NCI-H1436 (cell line): ENCODE measurements around the gene VWA2.

Experiments
- DNase-seq: peaks from one replicate; lab custom pipeline; 2025; lab: John Stamatoyannopoulos, UW

The VWA2 gene

DNA sequence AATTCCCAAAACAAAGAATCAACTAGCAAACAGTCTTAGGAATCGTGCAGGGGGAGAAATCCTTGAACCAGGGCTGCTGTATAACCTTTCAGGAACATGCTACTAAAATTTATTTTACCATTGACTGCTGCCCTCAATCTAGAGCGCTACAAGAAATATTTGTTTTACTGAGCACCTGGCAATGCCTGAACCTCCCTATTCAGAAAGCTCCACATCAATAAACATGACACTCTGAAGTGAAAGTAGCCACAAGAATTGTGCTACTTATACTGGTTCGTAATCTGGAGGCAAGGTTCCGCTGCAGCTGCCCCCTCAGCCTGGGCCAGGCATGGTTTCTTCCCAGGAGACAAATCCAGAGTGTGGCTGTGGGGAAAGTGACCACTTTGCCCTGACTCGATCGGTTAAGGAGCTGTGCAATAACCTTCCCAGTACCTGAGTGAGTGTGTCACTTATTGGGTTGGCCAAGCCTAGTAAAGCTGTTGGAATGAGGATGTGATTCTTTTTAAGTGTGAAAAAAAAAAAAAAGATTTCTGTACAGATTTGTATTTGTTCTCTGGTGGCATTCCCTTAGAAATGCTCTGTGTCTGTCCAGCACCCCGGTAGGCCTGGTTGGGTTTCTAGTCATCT, 7.7 kb downstream of the VWA2 start:
- no peak for DNase-seq

DNA sequence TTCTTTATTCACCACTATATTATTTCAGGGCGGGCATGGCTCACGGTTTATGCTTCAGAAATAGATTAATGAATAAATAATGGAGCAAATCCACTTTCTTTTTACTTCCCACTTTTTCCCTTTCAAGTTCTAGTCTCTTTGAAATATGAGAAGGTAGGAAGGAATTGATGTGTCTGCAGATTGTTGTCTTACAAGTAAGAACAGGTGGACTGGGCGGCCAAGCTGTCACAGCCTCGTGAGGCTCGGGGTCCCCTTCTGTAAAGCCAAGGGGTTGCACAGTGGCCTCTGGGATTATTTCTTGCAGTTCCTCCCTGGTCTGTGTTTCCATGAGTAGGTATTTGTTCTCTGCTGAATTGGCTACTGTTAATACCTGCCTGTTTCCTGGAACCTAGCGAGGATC, 11.2 kb downstream of the VWA2 start:
- no peak for DNase-seq

DNA sequence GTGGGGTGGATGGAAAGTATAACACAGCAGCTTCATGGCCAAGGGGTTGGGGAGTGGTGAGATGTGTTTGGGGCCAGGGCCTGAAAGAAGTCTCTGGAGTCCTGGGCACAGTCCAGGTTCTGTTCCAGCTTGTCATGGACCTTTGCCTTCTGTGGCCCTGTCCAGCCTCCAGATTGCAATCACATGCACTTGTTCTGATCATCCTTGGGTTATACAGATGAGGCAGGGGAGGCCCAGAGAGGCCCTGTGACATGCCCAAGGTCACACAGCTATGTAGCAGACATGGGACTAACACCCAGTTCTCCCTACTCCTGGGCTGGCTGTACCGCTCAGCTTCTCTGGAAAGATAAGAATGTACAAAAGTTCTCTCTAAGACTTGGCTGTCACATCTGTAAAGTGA, 11.7 kb downstream of the VWA2 start:
- no peak for DNase-seq

DNA sequence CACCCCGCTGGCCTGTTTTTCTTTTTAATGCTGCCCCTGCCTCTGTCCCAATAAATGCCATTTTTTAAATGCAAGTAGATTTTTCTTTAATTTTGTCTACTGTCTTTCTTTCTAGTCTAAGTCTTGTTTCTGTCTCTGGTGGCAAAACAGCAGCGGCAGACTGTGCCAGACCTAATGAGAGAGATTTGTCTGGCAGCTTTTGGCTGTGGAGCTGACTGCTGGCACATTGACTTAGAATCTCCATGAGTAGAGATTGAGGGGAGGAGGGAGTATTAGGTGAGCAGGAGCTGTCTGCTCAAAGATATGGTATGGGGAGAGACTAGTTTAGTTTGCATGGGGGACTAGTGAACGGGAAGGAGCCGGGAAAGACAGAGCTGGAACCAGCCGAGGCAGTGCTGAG, 13.0 kb downstream of the VWA2 start:
- no peak for DNase-seq

DNA sequence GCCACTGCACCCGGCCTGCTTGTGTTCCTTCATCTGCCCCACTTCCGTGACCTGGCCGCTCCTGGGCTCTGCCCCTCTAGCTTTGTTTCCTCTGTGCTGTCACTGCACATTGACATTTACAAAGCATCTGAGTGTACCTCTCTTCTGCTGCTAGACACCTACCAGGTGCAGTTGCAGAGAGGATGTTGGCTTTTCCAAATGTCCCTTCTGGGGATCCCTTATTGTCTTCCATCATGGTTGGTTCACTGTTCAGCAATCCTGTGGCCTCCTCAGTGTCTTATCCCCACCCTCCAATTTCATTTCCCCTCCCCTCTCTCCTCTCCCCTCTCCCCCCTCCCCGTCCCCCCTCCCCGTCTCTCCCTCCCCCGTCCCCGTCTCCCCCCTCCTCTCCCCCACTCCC, 13.8 kb downstream of the VWA2 start:
- no peak for DNase-seq

DNA sequence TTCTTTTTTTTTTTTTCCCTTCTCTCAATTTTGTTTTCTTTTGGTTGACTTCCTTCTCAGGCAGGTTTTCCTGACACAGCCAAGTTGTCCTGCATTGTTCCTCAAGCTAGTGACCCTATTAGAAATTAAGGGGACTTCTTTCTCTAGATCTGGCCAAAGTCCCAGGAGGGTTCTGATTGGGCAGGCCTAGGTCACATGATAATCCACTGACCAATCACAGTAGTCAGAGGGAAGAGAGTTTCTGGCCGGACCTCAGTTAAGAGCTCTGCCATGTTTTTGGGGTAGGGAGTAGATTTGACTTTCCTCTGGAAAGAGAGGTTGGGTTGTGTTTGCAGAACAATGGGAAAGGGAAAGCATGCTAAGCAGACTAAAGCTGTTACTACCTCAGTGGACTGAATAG, 16.2 kb downstream of the VWA2 start:
- no peak for DNase-seq

DNA sequence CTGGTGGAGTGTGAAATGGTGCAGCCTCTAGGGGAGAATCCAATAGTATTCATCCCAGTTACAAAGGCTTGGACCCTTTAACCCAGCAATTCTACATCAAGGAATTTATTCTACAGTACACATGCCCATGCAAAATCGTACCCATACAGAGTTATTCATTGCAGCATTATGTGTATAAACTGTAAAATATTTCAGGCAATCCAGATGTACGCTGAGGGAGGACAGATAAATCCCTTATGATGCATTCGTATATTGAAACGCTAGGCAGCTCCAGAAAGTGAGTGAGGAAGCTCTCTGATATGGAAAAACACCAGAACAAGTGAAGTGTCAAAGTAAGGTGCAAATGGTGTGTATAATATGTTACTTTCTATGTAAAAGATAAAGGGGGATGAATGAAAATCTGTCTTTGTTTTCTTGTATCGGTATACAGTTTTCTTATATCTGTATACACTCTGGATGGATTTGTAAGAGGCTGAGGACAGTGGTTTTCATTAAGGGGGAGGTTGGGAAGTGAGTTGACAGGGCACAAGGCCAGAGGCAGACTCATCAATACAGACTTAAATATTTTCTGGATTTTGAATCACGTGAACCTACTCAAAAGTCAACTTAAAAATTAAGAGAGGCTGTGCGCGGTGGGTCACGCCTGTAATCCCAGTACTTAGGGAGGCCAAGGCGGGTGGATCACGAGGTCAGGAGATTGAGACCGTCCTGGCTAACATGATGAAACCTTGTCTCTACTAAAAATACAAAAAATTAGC, 17.1 kb downstream of the VWA2 start:
- no peak for DNase-seq

DNA sequence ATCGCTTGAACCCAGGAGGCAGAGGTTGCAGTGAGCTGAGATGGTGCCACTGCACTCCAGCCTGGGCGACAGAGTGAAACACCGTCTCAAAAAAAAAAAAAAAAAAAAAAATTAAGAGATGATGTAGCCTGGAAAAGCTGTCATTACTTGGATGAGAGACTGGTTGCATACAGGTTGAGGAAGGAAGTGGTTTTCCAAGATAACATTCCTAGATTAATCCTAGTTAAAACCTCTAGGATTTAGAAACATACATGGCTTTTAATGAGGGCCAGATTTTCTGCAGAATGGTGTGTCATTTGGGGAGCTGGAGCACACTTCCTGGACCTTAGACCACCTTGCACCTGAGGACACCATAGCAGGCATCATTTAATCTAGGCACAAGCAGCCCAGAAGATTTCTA, 17.8 kb downstream of the VWA2 start:
- no peak for DNase-seq

DNA sequence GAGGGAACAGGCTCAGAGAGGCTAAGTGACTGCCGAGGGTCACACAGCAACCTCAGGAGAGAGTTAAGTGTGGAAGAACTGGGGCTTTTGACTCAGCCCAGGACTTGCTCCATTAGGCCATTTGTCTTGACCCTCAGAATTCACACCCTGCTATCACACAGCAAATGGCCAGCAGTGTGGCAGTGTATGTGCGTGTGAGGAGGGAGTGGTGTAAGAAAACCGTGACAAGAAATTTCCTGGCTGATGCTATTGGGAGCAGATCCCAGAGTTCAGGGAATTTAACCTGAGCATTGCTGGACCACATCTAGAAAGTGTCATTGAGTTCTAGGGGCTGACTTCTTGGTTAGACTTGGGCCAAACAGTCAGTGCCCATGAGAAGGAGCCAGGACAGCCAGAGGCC, 18.4 kb downstream of the VWA2 start:
- DNase-seq, result no peak

DNA sequence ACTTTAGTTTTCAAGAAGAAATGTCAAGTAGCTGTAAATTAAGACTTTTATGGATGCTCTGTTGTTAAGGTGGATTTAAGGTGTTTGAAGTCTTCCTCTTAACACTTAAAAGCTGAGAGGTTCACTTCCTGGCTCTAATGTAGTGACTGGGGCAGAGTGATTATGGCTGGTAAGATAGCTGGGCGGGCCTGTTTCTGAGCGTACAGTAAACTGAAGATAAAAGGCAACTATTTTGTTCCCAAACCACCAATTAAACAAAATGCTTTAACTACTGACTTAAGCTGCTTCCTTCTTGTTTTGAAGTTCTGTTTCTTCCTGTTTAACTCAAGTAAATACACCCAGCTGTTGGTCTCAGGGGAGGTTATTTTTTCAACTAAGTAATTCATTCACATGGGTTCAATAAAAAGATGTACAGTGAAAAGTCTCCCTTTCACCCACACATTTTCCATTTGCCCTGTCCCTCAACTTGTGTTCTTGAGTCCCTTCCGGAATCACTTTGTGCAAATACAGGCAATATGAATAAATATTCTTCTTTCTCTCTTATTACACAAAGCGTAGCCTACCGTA, 19.3 kb downstream of the VWA2 start:
- no peak for DNase-seq

DNA sequence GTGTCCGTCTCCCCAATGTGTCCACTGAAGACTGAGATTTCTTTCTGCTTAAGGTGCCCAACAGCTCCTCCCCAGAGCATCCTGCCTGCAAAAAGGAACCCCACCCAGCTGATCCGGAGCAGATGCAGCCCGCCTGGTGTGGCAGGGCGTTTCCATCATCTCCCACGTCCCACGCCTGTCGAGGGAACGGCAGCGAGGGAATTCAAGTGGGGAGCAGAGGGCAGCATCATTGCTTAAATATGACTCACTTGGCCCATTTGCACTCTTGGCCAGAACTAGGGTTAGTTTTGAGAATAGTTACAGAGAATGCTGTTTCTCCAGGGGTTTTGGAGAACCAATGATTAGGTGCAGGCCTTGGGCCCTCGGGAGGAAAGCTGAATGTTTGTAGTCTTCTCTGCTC, 20.8 kb downstream of the VWA2 start:
- no peak for DNase-seq

DNA sequence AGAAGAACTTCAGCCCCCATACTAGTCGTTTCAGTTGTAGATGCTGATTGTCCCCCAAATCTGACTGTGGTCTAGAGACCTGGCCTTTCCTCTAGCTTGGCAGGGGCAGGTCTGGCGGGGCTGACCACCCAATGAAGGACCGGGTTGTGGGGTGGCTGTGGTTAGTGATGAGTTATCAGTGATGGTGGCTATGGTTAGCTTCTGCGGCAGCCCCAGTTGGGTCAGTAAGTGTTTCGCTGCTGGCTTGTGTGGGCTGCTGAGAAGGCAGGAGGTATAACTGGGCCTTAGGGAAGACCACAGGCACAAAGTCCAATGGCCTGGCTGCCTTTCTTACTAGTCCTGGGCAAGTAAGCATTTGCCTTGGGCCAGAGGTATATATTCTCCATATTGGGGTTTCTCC, 21.3 kb downstream of the VWA2 start:
- DNase-seq, result no peak

DNA sequence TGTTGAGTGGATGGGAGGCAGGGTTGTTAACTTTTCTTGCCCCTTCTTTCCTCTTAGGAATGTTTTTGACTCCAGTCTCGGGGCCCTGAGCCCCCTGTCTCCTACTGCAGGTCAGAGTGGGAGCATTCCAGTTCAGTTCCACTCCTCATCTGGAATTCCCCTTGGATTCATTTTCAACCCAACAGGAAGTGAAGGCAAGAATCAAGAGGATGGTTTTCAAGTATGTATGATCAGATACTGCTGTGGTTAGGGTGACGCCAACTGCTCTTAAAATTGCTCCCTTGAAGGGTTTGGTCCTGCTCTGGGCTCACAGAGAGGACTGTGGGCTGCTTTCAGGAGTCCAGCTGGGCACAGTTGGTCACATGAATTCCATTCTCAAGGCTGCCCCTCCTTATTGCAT, 22.0 kb downstream of the VWA2 start:
- no peak for DNase-seq

DNA sequence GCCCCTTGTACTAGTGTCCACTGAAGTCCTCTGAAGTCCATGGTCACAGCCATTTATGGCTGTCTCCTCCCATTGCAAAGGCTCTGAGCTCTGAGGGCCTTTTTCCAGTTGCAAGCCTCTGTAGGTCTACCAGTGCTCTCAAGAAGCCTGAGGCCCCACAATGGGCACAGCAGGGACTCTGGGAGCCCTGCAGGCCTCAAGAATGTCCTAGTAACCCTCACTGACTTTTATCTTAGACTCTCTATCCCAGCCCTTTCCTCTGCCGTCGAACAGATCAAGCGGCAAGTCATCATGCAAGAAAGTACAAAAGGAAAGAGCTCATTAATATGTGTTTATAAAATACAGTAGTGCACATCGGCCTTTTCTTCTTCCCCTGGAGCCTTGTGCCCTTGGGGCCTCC, 23.4 kb downstream of the VWA2 start:
- DNase-seq, result no peak

DNA sequence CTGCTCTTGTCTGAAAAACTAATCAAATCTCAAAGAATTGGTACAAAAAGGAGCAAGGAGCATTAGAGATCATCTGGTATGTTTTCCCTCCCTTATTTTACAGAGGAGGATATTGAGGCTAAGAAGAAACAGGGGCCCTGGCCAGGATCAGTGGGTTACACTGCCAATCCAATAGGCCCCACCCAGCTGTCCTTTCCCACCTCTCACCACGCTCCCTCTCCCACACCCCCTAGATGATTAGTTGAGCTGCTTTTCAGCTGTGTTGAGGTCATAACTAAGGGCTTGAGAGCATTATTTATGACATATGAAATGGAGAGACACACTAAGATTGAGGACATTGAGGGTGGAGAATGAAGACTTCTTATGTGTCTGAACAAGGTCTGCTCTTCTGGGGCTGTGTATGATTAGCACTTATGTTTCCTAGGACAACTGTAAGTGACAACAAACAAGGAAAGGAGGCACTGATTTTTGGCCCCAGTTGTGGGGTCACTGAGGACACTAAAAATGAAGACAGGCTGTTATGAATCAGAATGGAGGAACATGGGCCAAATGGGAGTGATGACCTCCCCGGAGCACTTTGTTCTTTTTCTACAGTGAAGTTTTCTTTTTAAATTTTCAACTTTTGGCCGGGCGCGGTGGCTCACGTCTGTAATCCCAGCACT, 26.5 kb downstream of the VWA2 start:
- no peak for DNase-seq

DNA sequence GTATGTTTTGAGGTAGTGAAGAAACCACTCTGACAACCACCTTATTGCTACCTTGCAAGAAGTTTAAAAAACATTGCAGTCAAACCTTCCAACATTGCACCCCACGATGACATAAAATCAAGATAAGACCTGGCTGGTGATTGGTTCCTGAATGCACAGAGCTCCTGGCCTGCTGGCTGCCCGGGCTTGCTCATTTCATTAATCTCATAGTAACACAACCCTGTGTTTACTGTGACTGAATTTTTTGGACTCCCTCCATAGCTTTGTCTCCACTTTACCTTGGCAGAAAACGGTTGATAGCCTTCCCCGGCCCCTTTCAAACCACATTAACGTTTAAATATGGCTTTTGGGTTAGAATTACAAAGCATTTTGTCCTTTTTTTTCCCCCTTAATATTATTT, 27.5 kb downstream of the VWA2 start:
- no peak for DNase-seq

DNA sequence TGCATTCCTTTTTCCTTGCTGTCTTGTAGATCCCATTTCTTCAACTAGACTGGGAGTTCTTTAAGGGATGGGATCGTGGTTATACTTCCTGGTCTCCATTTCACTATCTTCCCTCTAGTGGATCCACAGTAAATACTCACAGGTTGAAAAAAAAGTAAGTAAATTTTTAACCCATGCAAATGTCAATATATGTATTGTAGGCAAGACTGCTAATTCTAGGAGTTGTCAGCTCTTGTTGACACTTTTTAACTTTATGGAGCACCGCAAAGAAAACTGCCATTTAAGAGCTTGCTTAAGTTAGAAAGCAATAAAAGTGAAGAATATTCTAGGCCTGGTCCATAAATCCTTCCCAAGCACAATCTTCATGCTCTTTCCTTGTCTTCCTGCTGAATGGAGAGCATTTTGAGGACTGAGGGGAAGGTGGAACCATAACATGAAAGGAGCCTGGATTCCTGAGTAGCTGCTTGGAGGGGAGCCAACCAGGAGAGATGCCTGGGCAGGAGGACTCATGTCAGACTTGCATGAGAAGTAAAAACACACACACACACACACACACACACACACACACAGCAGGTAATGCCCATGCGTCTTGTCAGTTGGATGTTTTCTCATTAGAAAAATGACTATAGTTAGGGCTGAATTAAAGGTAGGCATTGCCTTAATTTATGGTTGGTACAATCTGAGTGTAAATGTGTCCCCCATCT, 32.2 kb downstream of the VWA2 start:
- DNase-seq, result no peak

DNA sequence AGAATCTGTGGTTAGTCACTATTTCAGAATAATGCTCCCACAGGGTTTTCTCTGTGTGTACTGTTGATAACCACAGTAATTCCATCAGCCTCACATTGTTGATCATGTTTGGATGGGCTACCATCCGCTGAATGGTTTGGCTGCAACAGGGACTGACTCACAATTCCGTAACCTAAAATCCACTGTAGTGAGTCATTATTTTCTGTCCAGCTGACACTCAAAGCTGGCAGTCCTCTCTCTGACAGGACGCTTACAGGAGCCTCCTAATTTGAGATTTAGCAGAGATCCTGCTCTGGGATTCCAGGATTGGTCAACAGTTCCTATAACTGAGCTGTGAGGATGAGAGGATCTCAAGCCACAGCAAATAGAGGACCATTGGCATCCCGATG, 32.7 kb downstream of the VWA2 start:
- DNase-seq, result no peak

DNA sequence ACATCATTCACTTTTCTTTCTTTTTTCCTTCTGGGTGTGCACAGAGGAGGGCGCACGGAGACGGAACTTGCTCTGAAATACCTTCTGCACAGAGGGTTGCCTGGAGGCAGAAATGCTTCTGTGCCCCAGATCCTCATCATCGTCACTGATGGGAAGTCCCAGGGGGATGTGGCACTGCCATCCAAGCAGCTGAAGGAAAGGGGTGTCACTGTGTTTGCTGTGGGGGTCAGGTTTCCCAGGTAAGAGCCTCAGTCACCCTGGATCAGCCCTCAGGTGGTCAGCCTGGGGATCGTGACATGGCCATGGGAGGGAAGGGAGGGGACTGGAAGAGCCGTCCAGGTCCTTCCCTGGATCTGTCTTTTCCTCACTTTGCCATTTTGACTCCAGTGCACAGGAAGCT, 33.6 kb downstream of the VWA2 start:
- no peak for DNase-seq

DNA sequence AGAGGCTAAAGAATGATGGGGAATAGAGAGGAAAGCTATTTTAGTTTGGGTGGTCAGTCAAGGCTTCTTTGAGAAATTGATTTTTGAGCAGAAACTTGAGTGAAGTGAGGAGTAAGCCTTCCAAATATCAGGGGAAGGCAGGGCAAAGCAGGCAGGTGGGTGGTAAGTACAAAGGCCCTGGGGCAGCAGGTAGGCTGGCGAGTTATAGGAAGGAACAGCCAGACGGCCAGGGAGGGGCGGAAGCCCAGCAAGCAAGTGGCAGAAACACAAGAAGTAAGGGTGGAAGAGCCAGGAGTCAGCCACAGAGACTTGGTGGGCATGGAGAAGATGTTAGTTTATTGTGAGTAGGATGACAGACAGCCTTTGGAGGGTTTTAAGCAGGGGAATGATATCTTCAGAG, 34.9 kb downstream of the VWA2 start:
- no peak for DNase-seq

DNA sequence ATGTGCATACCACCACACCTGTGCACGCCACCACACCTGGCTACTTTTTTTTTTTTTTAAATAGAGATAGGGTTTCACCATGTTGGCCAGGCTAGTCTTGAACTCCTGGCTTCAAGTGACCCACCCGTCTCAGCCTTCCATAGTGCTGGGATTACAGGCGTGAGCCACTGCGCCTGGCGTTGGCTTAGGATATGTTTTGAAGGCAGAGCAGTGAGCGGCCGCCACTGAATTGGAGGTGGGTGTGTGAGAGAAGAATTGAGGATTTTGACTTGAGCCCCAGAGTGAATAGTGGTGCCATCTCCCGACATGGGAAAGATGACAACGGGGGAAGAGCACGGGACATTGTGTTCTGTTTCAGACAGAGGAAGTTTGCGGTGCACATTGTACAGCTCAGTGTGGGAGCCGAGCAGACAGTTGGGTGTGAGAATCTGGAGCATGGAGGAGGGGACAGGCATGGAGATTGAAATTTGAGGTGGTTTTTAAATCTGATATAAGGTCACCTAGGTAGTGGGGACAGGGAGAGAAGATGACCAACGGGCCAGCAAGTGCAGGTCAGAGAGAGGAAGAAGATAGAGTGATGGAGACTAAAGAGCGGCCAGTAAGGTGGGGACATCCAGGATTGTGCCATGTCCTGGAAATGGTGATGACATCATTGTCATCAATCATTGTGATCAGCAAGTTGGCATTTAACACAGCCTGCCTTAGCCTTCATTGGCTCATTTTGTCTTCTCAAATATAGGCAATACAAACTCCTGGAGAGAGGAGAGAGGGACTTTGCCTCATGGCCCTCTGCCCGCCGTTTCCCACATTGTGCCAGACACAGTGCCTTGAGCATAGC, 35.8 kb downstream of the VWA2 start:
- DNase-seq, result no peak

DNA sequence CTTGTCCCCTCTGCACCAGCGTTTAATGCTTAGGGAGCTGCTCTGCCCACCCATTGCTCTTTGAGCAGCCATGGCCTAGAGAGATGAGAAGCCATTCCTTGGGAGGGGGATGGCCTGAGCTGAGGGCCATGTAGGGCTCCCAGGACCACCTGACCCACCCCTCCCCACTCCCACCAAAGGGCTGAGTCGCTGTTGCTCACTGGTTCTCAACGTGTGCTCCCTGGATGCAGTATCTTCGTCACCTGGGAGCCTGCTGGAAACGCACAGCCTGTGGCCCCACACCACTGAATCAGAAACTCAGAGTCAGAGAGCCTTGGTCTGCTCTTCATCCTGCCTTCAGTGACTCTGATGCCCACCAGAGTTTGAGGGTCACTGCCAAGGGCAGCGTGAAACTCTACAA, 37.0 kb downstream of the VWA2 start:
- DNase-seq, result no peak
